ENCODE results near the gene GPR173.

The GPR173 gene

DNA sequence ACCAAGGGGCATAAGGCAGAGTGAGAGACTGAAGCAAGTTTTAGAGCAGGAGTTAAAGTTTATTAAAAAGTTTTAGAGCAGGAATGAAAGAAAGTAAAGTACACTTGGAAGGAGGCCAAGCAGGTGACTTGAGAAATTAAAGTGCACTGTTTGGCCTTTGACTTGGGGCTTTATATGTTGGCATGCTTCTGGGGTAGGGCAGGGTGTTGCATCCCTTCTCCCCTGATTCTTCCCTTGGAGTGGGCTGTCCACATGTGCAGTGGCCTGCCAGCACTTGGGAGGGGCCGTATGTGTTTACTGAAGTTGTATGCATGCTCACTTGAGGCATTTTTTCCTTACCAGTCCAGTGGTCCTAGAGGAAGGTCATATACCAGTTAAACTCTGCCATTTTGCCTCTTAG, 35.3 kb upstream of the GPR173 start:
- Histone ChIP-seq H3K27ac (no peak overlapping the region), H3K9ac (ENCODE audit: insufficient read length) (no peak overlapping the region), H3K4me3 (no peak overlapping the region), H3K9me3 (ENCODE audit: low read depth, low read length) (no peaks in the 10 kb centered on the region), H3K36me3 (ENCODE audit: insufficient read depth, low read length) (no peaks in the 10 kb centered on the region)
- TF ChIP-seq POLR2AphosphoS5 (IDR thresholded peaks at IDR 0.05; ENCODE audit: borderline replicate concordance, low read depth, low read length) (no peak), FOXP2 (optimal IDR thresholded peaks at IDR 0.05; ENCODE audit: control extremely low read depth, extremely low read length, insufficient read depth) (no peak), EZH2 (IDR thresholded peaks at IDR 0.05) (no peak)
- no peak for DNase-seq (ENCODE audit: low read depth, low spot score)

DNA sequence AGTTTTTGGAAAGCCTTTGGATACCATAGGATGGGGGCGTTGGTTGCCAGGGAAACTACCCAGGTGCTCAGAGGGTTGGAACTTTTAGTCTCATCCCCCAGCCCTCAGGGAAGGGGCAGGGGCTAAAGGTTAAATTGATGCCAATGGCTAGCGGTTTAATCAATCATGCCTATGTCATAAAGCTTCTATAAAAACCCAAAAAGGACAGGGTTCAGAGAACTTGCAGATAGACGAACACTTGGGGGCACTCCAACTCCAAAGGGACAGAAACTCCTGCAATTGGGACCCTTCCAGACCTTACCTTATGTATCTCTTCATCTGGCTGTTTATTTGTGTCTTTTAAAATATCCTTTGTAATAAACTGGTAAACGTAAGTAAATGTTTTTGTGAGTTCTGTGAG, 30.0 kb upstream of the GPR173 start:
- no peaks in the 10 kb centered on the region for H3K9me3 ChIP-seq (ENCODE audit: low read depth, low read length)
- H3K36me3 ChIP-seq (ENCODE audit: insufficient read depth, low read length), result no peaks in the 10 kb centered on the region
- TF ChIP-seq FOXP2 (optimal IDR thresholded peaks at IDR 0.05; ENCODE audit: control extremely low read depth, extremely low read length, insufficient read depth) (no peak), POLR2AphosphoS5 (IDR thresholded peaks at IDR 0.05; ENCODE audit: borderline replicate concordance, low read depth, low read length) (no peak)
- DNase-seq (ENCODE audit: low read depth, low spot score), result no peak
- no peak overlapping the region for H3K4me3 ChIP-seq
- no peak overlapping the region for H3K27ac ChIP-seq
- no peak overlapping the region for H3K9ac ChIP-seq (ENCODE audit: insufficient read length)

DNA sequence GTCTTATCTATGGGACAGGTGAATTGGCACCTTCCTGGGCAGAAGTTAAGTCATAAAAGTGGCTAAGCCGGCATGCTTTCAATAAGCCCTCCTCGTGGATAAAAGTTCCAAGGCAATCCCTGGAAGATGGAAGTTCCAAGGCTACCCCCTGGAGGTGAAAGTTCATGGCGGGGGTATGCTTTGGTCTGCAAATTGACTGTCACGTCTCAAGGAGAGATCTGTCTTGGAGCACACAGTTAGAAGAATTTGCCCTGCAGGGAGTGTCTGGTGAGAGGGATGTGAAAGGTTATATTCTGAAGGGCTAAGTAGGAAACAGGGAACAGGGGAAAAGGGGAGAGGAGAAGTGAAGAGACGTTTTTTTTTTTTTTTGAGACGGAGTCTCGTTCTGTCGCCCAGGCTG, 26.2 kb upstream of the GPR173 start:
- no peaks in the 10 kb centered on the region for H3K36me3 ChIP-seq (ENCODE audit: insufficient read depth, low read length)
- DNase-seq (ENCODE audit: low read depth, low spot score), result no peak
- TF ChIP-seq POLR2AphosphoS5 (IDR thresholded peaks at IDR 0.05; ENCODE audit: borderline replicate concordance, low read depth, low read length) (no peak), EZH2 (IDR thresholded peaks at IDR 0.05) (no peak), FOXP2 (optimal IDR thresholded peaks at IDR 0.05; ENCODE audit: control extremely low read depth, extremely low read length, insufficient read depth) (no peak)
- no peak overlapping the region for H3K9ac ChIP-seq (ENCODE audit: insufficient read length)
- no peak overlapping the region for H3K27ac ChIP-seq
- H3K4me3 ChIP-seq, result no peak overlapping the region
- H3K9me3 ChIP-seq (ENCODE audit: low read depth, low read length), result no peaks in the 10 kb centered on the region

DNA sequence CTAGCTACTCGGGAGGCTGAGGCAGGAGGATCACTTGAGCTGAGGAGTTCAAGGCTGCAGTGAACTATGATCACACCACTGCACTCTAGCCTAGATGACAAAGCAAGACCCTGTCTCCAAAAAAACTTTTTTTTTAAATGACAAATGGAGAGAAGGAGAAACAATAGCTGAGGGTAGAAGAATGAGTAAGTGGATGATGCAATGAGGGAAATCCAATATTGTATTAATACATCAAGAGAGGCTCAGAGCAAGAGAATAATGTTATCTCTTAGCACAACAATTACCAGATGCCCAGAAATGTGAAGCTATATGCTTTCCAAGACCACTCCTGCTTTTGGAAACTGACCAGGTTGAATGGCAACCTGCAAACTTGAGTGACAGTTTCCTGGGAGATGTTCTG, 19.9 kb upstream of the GPR173 start:
- H3K9ac ChIP-seq (ENCODE audit: insufficient read length), result no peak overlapping the region
- no peak overlapping the region for H3K27ac ChIP-seq
- no peaks in the 10 kb centered on the region for H3K9me3 ChIP-seq (ENCODE audit: low read depth, low read length)
- no peaks in the 10 kb centered on the region for H3K36me3 ChIP-seq (ENCODE audit: insufficient read depth, low read length)
- no peak overlapping the region for H3K4me3 ChIP-seq
- no peak for DNase-seq (ENCODE audit: low read depth, low spot score)
- no peak for TF ChIP-seq EZH2 (IDR thresholded peaks at IDR 0.05)
- no peak for TF ChIP-seq POLR2AphosphoS5 (IDR thresholded peaks at IDR 0.05; ENCODE audit: borderline replicate concordance, low read depth, low read length)
- no peak for TF ChIP-seq FOXP2 (optimal IDR thresholded peaks at IDR 0.05; ENCODE audit: control extremely low read depth, extremely low read length, insufficient read depth)

DNA sequence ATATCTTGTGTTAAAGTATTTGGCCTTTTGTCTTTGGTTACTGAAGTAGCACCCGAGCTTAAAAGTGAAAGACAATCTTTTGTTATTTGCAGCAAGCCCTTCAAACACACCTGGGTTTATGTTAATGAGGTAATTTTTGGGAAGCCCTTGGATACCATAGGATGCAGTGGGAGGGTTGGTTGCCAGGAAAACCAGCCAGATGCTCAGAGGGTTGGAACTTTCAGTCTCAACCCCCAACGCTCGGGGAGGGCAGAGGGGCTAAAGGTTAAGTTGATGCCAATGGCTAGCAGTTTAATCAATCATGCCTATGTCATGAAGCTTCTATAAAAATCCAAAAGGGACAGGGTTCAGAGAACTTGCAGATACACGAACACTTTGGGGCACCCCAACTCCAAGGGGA, 17.2 kb upstream of the GPR173 start:
- TF ChIP-seq FOXP2 (optimal IDR thresholded peaks at IDR 0.05; ENCODE audit: control extremely low read depth, extremely low read length, insufficient read depth) (no peak), EZH2 (IDR thresholded peaks at IDR 0.05) (no peak), POLR2AphosphoS5 (IDR thresholded peaks at IDR 0.05; ENCODE audit: borderline replicate concordance, low read depth, low read length) (no peak)
- Histone ChIP-seq H3K27ac (no peak overlapping the region), H3K36me3 (ENCODE audit: insufficient read depth, low read length) (no peaks in the 10 kb centered on the region), H3K9ac (ENCODE audit: insufficient read length) (no peak overlapping the region), H3K9me3 (ENCODE audit: low read depth, low read length) (no peaks in the 10 kb centered on the region), H3K4me3 (no peak overlapping the region)
- no peak for DNase-seq (ENCODE audit: low read depth, low spot score)

DNA sequence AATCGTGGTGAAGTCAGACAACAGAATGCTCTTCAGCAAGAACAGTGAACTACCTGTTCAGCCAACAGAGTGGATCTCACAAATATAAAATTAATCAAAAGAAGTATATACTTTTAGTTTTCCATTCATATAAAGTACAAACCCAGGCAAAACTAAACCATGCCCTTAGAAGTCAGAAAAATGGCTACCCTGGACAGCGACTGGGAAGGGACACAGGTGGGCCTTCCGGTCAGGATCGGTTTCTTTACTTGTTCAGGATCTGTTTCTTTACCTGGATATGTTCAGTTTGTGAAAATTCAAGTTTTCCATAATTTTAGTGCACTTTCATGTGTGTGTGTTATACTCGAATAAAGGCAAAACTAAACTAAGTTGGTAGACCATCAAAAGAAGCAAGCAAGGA, 12.4 kb upstream of the GPR173 start:
- no peak for DNase-seq (ENCODE audit: low read depth, low spot score)
- H3K4me3 ChIP-seq, result no peak overlapping the region
- no peaks in the 10 kb centered on the region for H3K36me3 ChIP-seq (ENCODE audit: insufficient read depth, low read length)
- H3K27ac ChIP-seq, result no peak overlapping the region
- no peak overlapping the region for H3K9ac ChIP-seq (ENCODE audit: insufficient read length)
- TF ChIP-seq POLR2AphosphoS5 (IDR thresholded peaks at IDR 0.05; ENCODE audit: borderline replicate concordance, low read depth, low read length) (no peak), FOXP2 (optimal IDR thresholded peaks at IDR 0.05; ENCODE audit: control extremely low read depth, extremely low read length, insufficient read depth) (no peak), EZH2 (IDR thresholded peaks at IDR 0.05) (no peak)
- H3K9me3 ChIP-seq (ENCODE audit: low read depth, low read length), result no peaks in the 10 kb centered on the region

DNA sequence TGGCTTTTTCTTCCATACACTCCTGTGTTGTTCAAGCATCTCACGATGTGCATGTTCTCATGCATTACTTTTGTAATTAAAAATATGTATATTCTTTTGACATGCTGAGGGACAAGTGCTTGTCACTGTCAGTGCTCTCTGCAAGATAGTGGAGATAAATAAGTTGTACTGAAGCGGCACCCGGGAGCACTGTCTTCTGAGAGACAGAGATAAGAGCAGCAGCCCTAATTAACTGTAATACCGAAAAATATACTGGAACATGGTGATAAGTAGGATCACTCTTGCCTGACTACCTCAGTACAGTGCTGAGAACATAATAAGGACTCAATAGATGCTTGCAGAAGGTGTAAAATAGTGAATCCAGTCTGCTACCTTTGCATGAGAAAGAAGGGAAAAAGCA, 9.4 kb upstream of the GPR173 start:
- H3K4me3 ChIP-seq, result no peak overlapping the region
- no peaks in the 10 kb centered on the region for H3K36me3 ChIP-seq (ENCODE audit: insufficient read depth, low read length)
- no peak overlapping the region for H3K27ac ChIP-seq
- no peaks in the 10 kb centered on the region for H3K9me3 ChIP-seq (ENCODE audit: low read depth, low read length)
- no peak for DNase-seq (ENCODE audit: low read depth, low spot score)
- TF ChIP-seq EZH2 (IDR thresholded peaks at IDR 0.05) (no peak), POLR2AphosphoS5 (IDR thresholded peaks at IDR 0.05; ENCODE audit: borderline replicate concordance, low read depth, low read length) (no peak), FOXP2 (optimal IDR thresholded peaks at IDR 0.05; ENCODE audit: control extremely low read depth, extremely low read length, insufficient read depth) (no peak)
- no peak overlapping the region for H3K9ac ChIP-seq (ENCODE audit: insufficient read length)

DNA sequence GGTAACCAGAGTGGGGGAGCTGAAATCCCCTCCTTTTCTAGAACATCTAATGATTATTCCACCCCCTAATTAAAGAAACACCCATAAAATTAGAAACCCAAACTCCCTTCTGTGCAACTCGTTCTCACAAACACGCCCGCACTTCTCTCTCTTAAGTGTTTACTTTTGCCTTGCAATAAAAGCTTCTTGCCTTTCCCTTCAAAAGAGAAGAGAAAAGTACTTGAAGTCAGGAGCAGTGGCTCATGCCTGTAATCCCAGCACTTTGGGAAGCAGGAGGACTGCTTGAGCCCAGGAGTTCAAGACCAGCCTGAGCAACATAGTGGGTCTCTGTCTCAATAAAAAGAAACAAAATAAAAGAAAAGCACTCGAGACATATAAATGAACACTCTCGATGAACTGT, 3.6 kb upstream of the GPR173 start:
- H3K4me3 ChIP-seq, result no peak overlapping the region
- H3K36me3 ChIP-seq (ENCODE audit: insufficient read depth, low read length), result no peaks in the 10 kb centered on the region
- H3K27ac ChIP-seq, result no peak overlapping the region
- no peak for DNase-seq (ENCODE audit: low read depth, low spot score)
- no peaks in the 10 kb centered on the region for H3K9me3 ChIP-seq (ENCODE audit: low read depth, low read length)
- no peak for TF ChIP-seq EZH2 (IDR thresholded peaks at IDR 0.05)
- TF ChIP-seq POLR2AphosphoS5 (IDR thresholded peaks at IDR 0.05; ENCODE audit: borderline replicate concordance, low read depth, low read length), result no peak
- no peak for TF ChIP-seq FOXP2 (optimal IDR thresholded peaks at IDR 0.05; ENCODE audit: control extremely low read depth, extremely low read length, insufficient read depth)
- no peak overlapping the region for H3K9ac ChIP-seq (ENCODE audit: insufficient read length)

DNA sequence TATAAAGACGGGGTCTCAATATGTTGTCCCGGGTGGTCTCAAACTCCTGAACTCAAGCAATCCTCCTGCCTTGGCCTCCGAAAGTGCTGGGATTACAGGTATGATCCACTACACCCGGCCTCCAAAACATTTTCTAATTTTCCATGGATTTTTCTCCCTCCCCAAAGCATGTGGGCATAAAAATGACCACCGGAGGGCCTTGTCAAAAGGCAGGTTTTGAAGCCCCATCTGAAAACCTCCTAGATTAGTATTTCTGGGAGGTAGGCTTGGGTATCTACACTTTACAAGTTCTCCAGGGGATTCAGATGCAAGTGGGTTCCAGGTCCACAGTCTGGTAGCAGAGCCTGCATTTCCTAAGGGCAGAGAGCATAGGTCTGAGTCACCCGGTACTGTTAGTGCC, 1.4 kb upstream of the GPR173 start:
- TF ChIP-seq FOXP2 (optimal IDR thresholded peaks at IDR 0.05; ENCODE audit: control extremely low read depth, extremely low read length, insufficient read depth) (no peak), EZH2 (IDR thresholded peaks at IDR 0.05) (no peak), POLR2AphosphoS5 (IDR thresholded peaks at IDR 0.05; ENCODE audit: borderline replicate concordance, low read depth, low read length) (no peak)

More for the DNA sequence above, 1.4 kb upstream of the GPR173 start:
- Histone ChIP-seq H3K4me3 (no peak overlapping the region), H3K9me3 (ENCODE audit: low read depth, low read length) (no peaks in the 10 kb centered on the region), H3K36me3 (ENCODE audit: insufficient read depth, low read length) (no peaks in the 10 kb centered on the region), H3K27ac (no peak overlapping the region), H3K9ac (ENCODE audit: insufficient read length) (no peak overlapping the region)
- DNase-seq (ENCODE audit: low read depth, low spot score), result no peak
